Measurements from ENCODE around the gene SELENOO. TPM values are rescaled to one million over a fixed set of nuclear protein-coding genes. Genes with fewer than 3 reads are reported as not detected.

The SELENOO gene
- total and polyA plus RNA-seq, 2 donors (not counting 1 experiment from before 2014, with no cell fraction given), result 62.1 to 74.6 TPM

DNA sequence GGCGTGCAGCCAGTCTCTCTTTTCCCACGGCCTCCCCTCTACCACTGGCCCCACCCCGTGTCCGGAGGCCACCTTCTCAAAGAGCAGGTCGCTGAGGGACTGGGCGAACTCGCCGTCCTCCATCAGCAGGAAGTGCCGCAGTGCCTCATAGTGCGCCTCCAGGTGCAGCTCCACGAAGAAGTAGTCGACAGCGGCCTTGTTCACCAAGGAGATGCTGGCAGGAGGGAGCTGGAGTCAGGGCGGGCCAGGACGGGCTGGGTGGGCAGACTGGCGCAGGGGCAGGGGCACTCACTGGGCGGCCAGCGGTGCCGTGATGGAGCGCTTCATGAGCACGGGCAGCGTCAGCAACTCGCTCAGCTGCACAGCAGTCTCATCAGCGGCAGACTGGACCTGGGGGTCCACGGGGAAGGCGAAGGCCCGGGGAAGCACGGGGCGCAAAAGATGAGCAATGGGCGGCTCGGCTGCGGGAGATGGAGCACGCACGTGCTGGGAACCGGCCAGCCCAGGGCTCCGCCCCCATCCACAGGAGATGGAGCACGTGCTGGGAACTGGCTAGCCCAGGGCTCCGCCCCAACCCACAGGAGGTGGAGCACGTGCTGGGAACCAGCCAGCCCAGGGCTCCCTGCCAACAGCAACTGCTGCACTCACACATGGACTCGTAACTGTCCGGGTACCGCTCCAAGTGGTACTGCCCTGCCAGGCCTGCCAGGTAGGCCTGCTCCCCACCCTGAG, 18.4 kb downstream of the SELENOO start:
- H3K27ac ChIP-seq (ENCODE audit: low read length in 2 of 2), result no peak overlapping the region
- no peak overlapping the region for H3K4me2 ChIP-seq (replicated peaks; ENCODE audit: low read depth, low read length, poor library complexity, severe bottlenecking)
- ChIA-PET CTCF (interaction anchor here (0.7 to 3.5 kb wide), 2 partner anchors 13 to 69 kb away, joined by 3 to 11 read pairs; no protein-coding TSS in a partner anchor), POLR2A (interaction anchor here (0.6 kb wide), 1 partner anchor 283 kb away, joined by 4 read pairs; no protein-coding TSS in a partner anchor)
- no peaks in the 10 kb centered on the region for H3K4me1 ChIP-seq (ENCODE audit: control insufficient read depth in 2 of 2, insufficient read depth in 2 of 2, low read length in 2 of 2)
- H4K20me1 ChIP-seq (ENCODE audit: control insufficient read depth, insufficient read depth, low read length, poor library complexity, severe bottlenecking), result peaks cover 14% of the 10 kb centered on the region
- Mint-ChIP-seq H3K27me3 (no peaks in the 10 kb centered on the region), H3K4me1 (peaks cover 2% of the 10 kb centered on the region), H3K9me3 (ENCODE audit: insufficient read depth) (no peaks in the 10 kb centered on the region), H3K4me3 (no peak overlapping the region), H3K27ac (no peak overlapping the region)
- no peak overlapping the region for H3K9ac ChIP-seq (ENCODE audit: low read length)
- 80% methylated on average over 42 of the region's 42 CpGs for WGBS (ENCODE audit: insufficient coverage)
- no peak for DNase-seq
- ATAC-seq (ENCODE audit: low read depth), result no peak
- H3K27me3 ChIP-seq (replicated peaks in 1 of 4; ENCODE audit: control extremely low read depth in 1 of 4, control insufficient read depth in 3 of 4, insufficient read depth in 4 of 4, low read length in 3 of 4), result no peaks in the 10 kb centered on the region
- H3K79me2 ChIP-seq (ENCODE audit: control insufficient read depth, insufficient read depth, low read length), result no peaks in the 10 kb centered on the region
- no peak overlapping the region for H2AFZ ChIP-seq (ENCODE audit: insufficient read depth, low read depth, low read length, poor library complexity, severe bottlenecking)
- peaks cover 0 to 78% of the 10 kb centered on the region in 2 experiments for H3K36me3 ChIP-seq (replicated peaks in 1 of 2; ENCODE audit: control extremely low read depth in 1 of 2, control insufficient read depth in 1 of 2, extremely low read depth in 1 of 2, insufficient read depth in 2 of 2, low read length in 1 of 2)
- no peak for TF ChIP-seq EZH2 (IDR thresholded peaks at IDR 0.05; ENCODE audit: borderline replicate concordance, insufficient read depth, low read depth, low read length, poor library complexity, severe bottlenecking)
- TF ChIP-seq, protein P1, sequence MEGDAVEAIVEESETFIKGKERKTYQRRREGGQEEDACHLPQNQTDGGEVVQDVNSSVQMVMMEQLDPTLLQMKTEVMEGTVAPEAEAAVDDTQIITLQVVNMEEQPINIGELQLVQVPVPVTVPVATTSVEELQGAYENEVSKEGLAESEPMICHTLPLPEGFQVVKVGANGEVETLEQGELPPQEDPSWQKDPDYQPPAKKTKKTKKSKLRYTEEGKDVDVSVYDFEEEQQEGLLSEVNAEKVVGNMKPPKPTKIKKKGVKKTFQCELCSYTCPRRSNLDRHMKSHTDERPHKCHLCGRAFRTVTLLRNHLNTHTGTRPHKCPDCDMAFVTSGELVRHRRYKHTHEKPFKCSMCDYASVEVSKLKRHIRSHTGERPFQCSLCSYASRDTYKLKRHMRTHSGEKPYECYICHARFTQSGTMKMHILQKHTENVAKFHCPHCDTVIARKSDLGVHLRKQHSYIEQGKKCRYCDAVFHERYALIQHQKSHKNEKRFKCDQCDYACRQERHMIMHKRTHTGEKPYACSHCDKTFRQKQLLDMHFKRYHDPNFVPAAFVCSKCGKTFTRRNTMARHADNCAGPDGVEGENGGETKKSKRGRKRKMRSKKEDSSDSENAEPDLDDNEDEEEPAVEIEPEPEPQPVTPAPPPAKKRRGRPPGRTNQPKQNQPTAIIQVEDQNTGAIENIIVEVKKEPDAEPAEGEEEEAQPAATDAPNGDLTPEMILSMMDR (IDR thresholded peaks at IDR 0.05), result no peak
- no peak overlapping the region for H3K4me3 ChIP-seq (ENCODE audit: control extremely low read depth in 1 of 5, extremely low read depth in 1 of 5, insufficient read depth in 1 of 5, low read depth in 2 of 5, low read length in 4 of 5)
- H3K9me3 ChIP-seq (ENCODE audit: control extremely low read depth in 1 of 3, control insufficient read depth in 2 of 3, insufficient read depth in 1 of 3, low read length in 2 of 3), result no peaks in the 10 kb centered on the region
- intact Hi-C loops (cut with micrococcal nuclease), result no loop called here
